HepG2 (cell line): ENCODE measurements around the gene ZNRF3. TPM values are rescaled to one million over a fixed set of nuclear protein-coding genes. Genes with fewer than 3 reads are reported as not detected.

ENCODE experiments used
- ATAC-seq: fragments of 200-7000 bp; cut with Tn5 transposase; 3 replicates; pipeline ENCODE4 v1.9.1; 2020; ENCODE audit warnings: mild to moderate bottlenecking, moderate library complexity
- BruUV-seq: library from RNA; stranded (reverse); fragments of 400-500 nt; replicated peaks from 2 replicates; lab custom pipeline; 2021; lab: Mats Ljungman, UMichigan
- CTCF ChIA-PET: fragments of 300-600 bp; formaldehyde crosslinking; extraction: SDS; loops from one replicate; lab custom pipeline; 2021; ENCODE audit warnings: low total read pairs, inconsistent platforms, low intra/inter-chr PET ratio; lab: Yijun Ruan, JAX
- POLR2A ChIA-PET: fragments of 350-600 bp; sonication (Branson Sonifier 250); formaldehyde crosslinking; loops from one replicate; lab custom pipeline; 2020; ENCODE audit warnings: antibody characterized with exemption, inconsistent platforms; lab: Yijun Ruan, JAX
- DNase-seq: peaks from one replicate; pipeline ENCODE4 v3.0.0-alpha.2; 2015; ENCODE audit warnings: low spot score
- FAIRE-seq: peaks from 3 replicates; lab custom pipeline; 2011; peaks lifted over from hg19 to GRCh38; lab: Jason Lieb, UNC
- H2AFZ ChIP-seq: one replicate; pipeline ENCODE4 v1.6.1; 2011; ENCODE audit warnings: low read length, inconsistent platforms
- H3K27ac ChIP-seq: fragments of 300-600 bp; 3 replicates; pipeline ENCODE4 v1.8.0; 2011; ENCODE audit warnings: mixed run types, mild to moderate bottlenecking, mixed read lengths, low read length, inconsistent platforms; ENCODE audit not compliant: insufficient read depth; ENCODE audit errors: extremely low read length
- H3K27me3 ChIP-seq, 2 experiments: fragments of 200-600 bp in 1 of 2; 2 replicates in 1 of 2; 3 replicates in 1 of 2; pipeline versions ENCODE4 v1.6.0 to v1.8.0; 2011; ENCODE audit warnings: low read length in 2 of 2, mild to moderate bottlenecking in 2 of 2, moderate library complexity in 2 of 2, inconsistent platforms in 1 of 2; ENCODE audit not compliant: insufficient read depth in 2 of 2, control insufficient read depth in 1 of 2
- H3K36me3 ChIP-seq, 2 experiments: fragments of 200-600 bp in 1 of 2; replicated peaks in 1 of 2; 2 replicates in 1 of 2; 3 replicates in 1 of 2; pipeline versions ENCODE4 v1.5.1 to v1.8.0; 2011; ENCODE audit warnings: low read length in 2 of 2, inconsistent platforms in 1 of 2; ENCODE audit not compliant: insufficient read depth in 2 of 2, control insufficient read depth in 1 of 2
- H3K4me1 ChIP-seq: 2 replicates; pipeline ENCODE4 v1.5.1; 2012; ENCODE audit warnings: low read length, inconsistent platforms; ENCODE audit not compliant: insufficient read depth
- H3K4me2 ChIP-seq: 2 replicates; pipeline ENCODE4 v1.6.0; 2011; ENCODE audit warnings: low read depth, low read length, inconsistent platforms
- H3K4me3 ChIP-seq, 3 experiments: fragments of 200-600 bp in 1 of 3; sonication (generic), shearing (Covaris generic) in 1 of 3; replicated peaks in 1 of 3; 2 replicates each; pipeline ENCODE4 v1.5.1; 2011 to 2016; ENCODE audit warnings: low read length in 3 of 3, inconsistent platforms in 2 of 3, low read depth in 2 of 3, mild to moderate bottlenecking in 2 of 3, control low read depth in 1 of 3, mixed read lengths in 1 of 3; ENCODE audit not compliant: insufficient read depth in 1 of 3
- H3K79me2 ChIP-seq: one replicate; pipeline ENCODE4 v1.6.1; 2011; ENCODE audit warnings: low read length, inconsistent platforms; ENCODE audit not compliant: insufficient read depth
- H3K9ac ChIP-seq: 2 replicates; pipeline ENCODE4 v1.6.0; 2011; ENCODE audit warnings: mild to moderate bottlenecking, low read depth, low read length, inconsistent platforms; ENCODE audit not compliant: insufficient read depth
- H3K9me3 ChIP-seq: 2 replicates; pipeline ENCODE4 v1.5.1; 2012; ENCODE audit warnings: mild to moderate bottlenecking, low read length
- H4K20me1 ChIP-seq: 2 replicates; pipeline ENCODE4 v1.6.0; 2011; ENCODE audit warnings: inconsistent platforms, mild to moderate bottlenecking, low read length, moderate library complexity; ENCODE audit not compliant: insufficient read depth
- ATF7 ChIP-seq, 2 experiments: fragments of 450-650 bp in 1 of 2; sonication (generic) in 1 of 2; formaldehyde crosslinking in 1 of 2; IDR thresholded peaks; 2 replicates each; pipeline versions ENCODE4 v1.4.0 to v1.6.1; 2016 to 2020; ENCODE audit warnings: antibody characterized with exemption in 1 of 2, mild to moderate bottlenecking in 1 of 2, missing genetic modification reagents in 1 of 2
- CEBPB ChIP-seq: IDR thresholded peaks from 2 replicates; pipeline ENCODE4 v1.6.1; 2011; ENCODE audit warnings: low read depth, low read length, improper control_type of control experiment, borderline replicate concordance
- CEBPG ChIP-seq: IDR thresholded peaks from 2 replicates; pipeline ENCODE4 v1.6.1; 2016
- CREB1 ChIP-seq, 2 experiments: fragments of 450-650 bp in 1 of 2; IDR thresholded peaks; 2 replicates each; pipeline ENCODE4 v1.6.1; 2016 to 2017; ENCODE audit warnings: control low read depth in 1 of 2, mild to moderate bottlenecking in 1 of 2, missing compliant biosample characterization in 1 of 2, missing genetic modification characterization in 1 of 2
- MBD4 ChIP-seq: IDR thresholded peaks from 2 replicates; pipeline ENCODE4 v1.6.1; 2012; ENCODE audit warnings: low read length, inconsistent platforms, borderline replicate concordance
- NCOR1 ChIP-seq: fragments of 200-600 bp; sonication (generic); IDR thresholded peaks from 2 replicates; pipeline ENCODE4 v1.7.0; 2017; ENCODE audit warnings: antibody characterized with exemption, low read length, borderline replicate concordance
- NFE2L2 ChIP-seq: fragments of 150-350 bp; IDR thresholded peaks from 2 replicates; pipeline ENCODE4 v1.6.1; 2014; ENCODE audit warnings: low read length
- SMYD3 ChIP-seq: sonication (generic); formaldehyde crosslinking; IDR thresholded peaks from 2 replicates; pipeline ENCODE4 v1.8.1; 2023; ENCODE audit warnings: mild to moderate bottlenecking, missing genetic modification reagents
- SOX13 ChIP-seq, 3 experiments: fragments of 450-650 bp in 1 of 3; sonication (generic) in 1 of 3; formaldehyde crosslinking in 1 of 3; IDR thresholded peaks in 2 of 3; conservative IDR thresholded peaks in 1 of 3; 2 replicates each; pipeline versions ENCODE4 v1.5.0 to v1.6.1; 2016 to 2020; ENCODE audit warnings: antibody characterized with exemption in 1 of 3, mild to moderate bottlenecking in 1 of 3, missing compliant biosample characterization in 1 of 3, missing genetic modification reagents in 1 of 3, moderate library complexity in 1 of 3
- SOX5 ChIP-seq: IDR thresholded peaks from 2 replicates; pipeline ENCODE4 v1.6.1; 2016; ENCODE audit warnings: borderline replicate concordance
- SOX6 ChIP-seq, 2 experiments: fragments of 450-650 bp in 1 of 2; sonication (generic) in 1 of 2; formaldehyde crosslinking in 1 of 2; IDR thresholded peaks; 2 replicates each; pipeline versions ENCODE4 v1.4.0 to v1.6.1; 2017 to 2020; ENCODE audit warnings: antibody characterized with exemption in 1 of 2, mild to moderate bottlenecking in 1 of 2, missing genetic modification reagents in 1 of 2
- SPEN ChIP-seq: sonication (generic); formaldehyde crosslinking; IDR thresholded peaks from 2 replicates; pipeline ENCODE4 v1.5.1; 2020; ENCODE audit warnings: low read depth, mild to moderate bottlenecking, missing genetic modification reagents
- TEAD3 ChIP-seq: optimal IDR thresholded peaks from 2 replicates; pipeline ENCODE3; 2016; ENCODE audit warnings: borderline replicate concordance
- WGBS: methylation state at CpG from one replicate; pipeline ENCODE4 v1.1.6; 2017; ENCODE audit warnings: low lambda C conversion rate; 5-methylcytosine and 5-hydroxymethylcytosine counted together
- in situ Hi-C: cut with HindIII; loops from 2 replicates; pipeline ENCODE4 v1.10.0; 2017; ENCODE audit warnings: low pct_unique_long_range_greater_than_20kb; ENCODE audit not compliant: extremely low pct_ligation_motif_present
- intact Hi-C: fragments of 100-400 bp; cut with micrococcal nuclease; formaldehyde crosslinking; loops from one replicate; pipeline ENCODE4 v1.10.0; 2022; ENCODE audit not compliant: unreplicated experiment
- polyA plus RNA-seq, 8 experiments: library from polyadenylated mRNA; depleted of rRNA in 3 of 8; stranded (reverse) in 7 of 8; unstranded in 1 of 8; fragments of >200 nt; fragmentation: Illumina TruSeq in 4 of 8; extraction: Trizol in 4 of 8; gene quantifications; 2 replicates each; pipeline versions ENCODE4 v1.2.1 to v1.2.3, GENCODE V29; 2011 to 2016; ENCODE audit warnings: low read depth in 4 of 8, missing spikeins in 1 of 8, mixed read lengths in 1 of 8; ENCODE audit not compliant: insufficient read depth in 1 of 8
- total RNA-seq, 5 experiments: library from RNA; depleted of rRNA; stranded (reverse); fragments of >200 nt; fragmentation: Illumina TruSeq; extraction: Trizol; gene quantifications; 2 replicates each; pipeline ENCODE4 v1.2.3, GENCODE V29; 2016; ENCODE audit warnings: low read depth in 1 of 5
- TF ChIP-seq, protein P1 (sequence below): sonication (generic); formaldehyde crosslinking; IDR thresholded peaks from 2 replicates; pipeline ENCODE4 v1.4.0; 2020; ENCODE audit warnings: missing genetic modification reagents

Gene ZNRF3
- total and polyA plus RNA-seq, 2 of the 13 experiments (the other 11 are each of a cell fraction or from before 2014, with no cell fraction given), result 20.3 to 36.7 TPM

DNA sequence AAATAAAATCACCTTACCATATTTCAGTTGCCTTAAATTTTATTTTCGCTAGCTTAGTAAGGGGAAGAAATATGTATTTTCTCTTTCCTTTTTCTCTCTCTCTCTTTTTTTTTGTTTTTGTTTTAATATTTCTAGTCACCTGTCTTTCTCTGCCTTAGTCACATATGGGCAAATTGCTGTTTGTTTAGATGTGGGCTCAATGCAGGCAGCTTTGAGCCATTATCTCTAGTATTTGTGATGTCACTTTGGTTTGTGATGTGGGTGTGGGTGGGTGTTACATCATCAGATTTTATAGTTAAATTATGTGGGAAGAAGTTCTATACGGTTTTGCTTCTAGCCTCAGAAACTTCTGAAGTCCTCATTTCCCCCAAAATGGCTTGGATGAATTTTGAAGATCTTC lies 178.4 kb downstream of the ZNRF3 start, which contains the start of gene C22orf31:
Gene C22orf31, minus strand, starts transcription at position 59 of the 400 bp plus-strand sequence. Its CDS starts 39 bp downstream, at position 20.
- 52% methylated on average over 2 of the region's 2 CpGs for WGBS
- Histone ChIP-seq H3K9ac (no peak within 1 kb of the TSS; the same call in 1 of the 2 replicates), H3K27ac (no peak within 1 kb of the TSS), H3K4me2 (peak within 1 kb of the TSS; percentile 71), H2AFZ (peak within 1 kb of the TSS; percentile 42), H3K4me3 (peak within 1 kb of the TSS in 2 of 3 experiments; percentile 24 to 26; a peak in 2 of 6 replicates), H3K4me1 (peaks cover 51% of the 10 kb centered on the region), H3K79me2 (no peaks in the 10 kb centered on the region), H3K36me3 (no peaks in the 10 kb centered on the region), H3K9me3 (no peaks in the 10 kb centered on the region), H3K27me3 (0 out of 5 replicates have a peak, but pooled peaks cover 0 to 1% of the 10 kb centered on the region in 2 experiments), H4K20me1 (no peaks in the 10 kb centered on the region)
- ChIA-PET CTCF (no interaction called here), POLR2A (interaction anchor here (1.5 kb wide), 1 partner anchor 13 kb away, joined by 4 read pairs; no protein-coding TSS in a partner anchor)
- peak; percentile 51; the same call in 1 of the 2 replicates for TF ChIP-seq CREB1 (IDR thresholded peaks at IDR 0.05)
- TF ChIP-seq CREB1 (CRISPR knock-in tag; IDR thresholded peaks at IDR 0.05), result no peak
- TF ChIP-seq ATF7 (IDR thresholded peaks at IDR 0.05), result peak; percentile 48
- no peak for TF ChIP-seq ATF7 (CRISPR knock-in tag; IDR thresholded peaks at IDR 0.05)
- TF ChIP-seq NCOR1, result no peak
- in situ Hi-C loops (no loop called here), intact Hi-C loops (loop anchor here (1.0 kb wide), 1 partner anchor 8 kb away; no protein-coding TSS in a partner anchor)
- FAIRE-seq (no peak), ATAC-seq (no peak), DNase-seq (no peak)
- BruUV-seq, result no TSS peak

DNA sequence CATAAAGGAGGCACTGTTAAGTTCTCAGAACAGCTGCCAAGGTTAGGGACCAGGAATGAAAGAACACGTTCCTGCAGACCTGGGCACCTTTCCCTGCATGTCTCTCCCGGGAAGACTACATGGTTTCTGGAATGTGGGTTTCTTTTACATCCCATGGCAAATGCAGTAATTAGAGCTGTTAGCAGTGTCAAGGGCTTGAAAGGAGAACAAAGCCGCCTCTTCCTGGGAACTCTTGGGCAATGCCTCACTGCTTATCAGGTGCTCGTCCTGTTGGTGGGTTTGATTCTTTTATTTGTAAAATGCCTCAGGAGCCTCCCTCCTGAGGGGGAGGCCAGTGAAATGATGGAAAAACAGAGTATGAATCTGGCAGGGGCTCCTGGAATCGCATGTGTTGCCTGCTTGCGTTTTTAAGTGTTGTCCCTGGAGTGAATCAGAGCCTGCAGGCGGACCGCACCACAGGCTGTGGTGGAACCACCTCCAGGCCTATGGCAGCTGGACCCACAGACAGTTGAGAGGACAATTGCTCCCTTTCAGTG lies 179.0 kb downstream of the ZNRF3 start:
- ATAC-seq (peak; percentile 54), DNase-seq (peak; percentile 73), FAIRE-seq (no peak)
- Histone ChIP-seq H4K20me1 (no peaks in the 10 kb centered on the region), H3K36me3 (no peaks in the 10 kb centered on the region), H3K4me3 (peak overlapping the region in 2 of 3 experiments; percentile 24 to 26; a peak in 2 of 6 replicates), H3K9ac (no peak overlapping the region; the same call in 1 of the 2 replicates), H3K4me1 (peaks cover 51% of the 10 kb centered on the region), H3K9me3 (no peaks in the 10 kb centered on the region), H3K27me3 (0 out of 5 replicates have a peak, but pooled peaks cover 0 to 1% of the 10 kb centered on the region in 2 experiments), H3K4me2 (peak overlapping the region; percentile 71), H3K27ac (no peak overlapping the region), H2AFZ (peak overlapping the region; percentile 42), H3K79me2 (no peaks in the 10 kb centered on the region)
- ChIA-PET CTCF (no interaction called here), POLR2A (interaction anchor here (1.5 kb wide), 1 partner anchor 13 kb away, joined by 4 read pairs; no protein-coding TSS in a partner anchor)
- WGBS, result 5% methylated on average over 8 of the region's 8 CpGs
- BruUV-seq, result no TSS peak
- intact Hi-C loops (loop anchor here (1.0 kb wide), 1 partner anchor 9 kb away; no protein-coding TSS in a partner anchor), in situ Hi-C loops (no loop called here)
- TF ChIP-seq SPEN (CRISPR knock-in tag) (no peak), SMYD3 (CRISPR knock-in tag) (no peak), TEAD3 (CRISPR knock-in tag) (peak; percentile 19), MBD4 (no peak), SOX13 (IDR thresholded peaks at IDR 0.05) (no peak), SOX13 (CRISPR knock-in tag; conservative IDR thresholded peaks at IDR 0.05 in 1 of 2, IDR thresholded peaks at IDR 0.05 in 1 of 2) (peak in 1 of 2 experiments; percentile 34; a peak in 1 of 4 replicates), CEBPB (peak; percentile 64; the same call in 1 of the 2 replicates), NFE2L2 (no peak), SOX6 (IDR thresholded peaks at IDR 0.05) (no peak), SOX6 (CRISPR knock-in tag; IDR thresholded peaks at IDR 0.05) (peak; percentile 20; the same call in 1 of the 2 replicates), CEBPG (CRISPR knock-in tag) (peak; percentile 43; the same call in 1 of the 2 replicates), SOX5 (CRISPR knock-in tag) (0 out of 2 replicates have a peak, but pooled peaks have one; percentile 13)
- TF ChIP-seq, protein P1, sequence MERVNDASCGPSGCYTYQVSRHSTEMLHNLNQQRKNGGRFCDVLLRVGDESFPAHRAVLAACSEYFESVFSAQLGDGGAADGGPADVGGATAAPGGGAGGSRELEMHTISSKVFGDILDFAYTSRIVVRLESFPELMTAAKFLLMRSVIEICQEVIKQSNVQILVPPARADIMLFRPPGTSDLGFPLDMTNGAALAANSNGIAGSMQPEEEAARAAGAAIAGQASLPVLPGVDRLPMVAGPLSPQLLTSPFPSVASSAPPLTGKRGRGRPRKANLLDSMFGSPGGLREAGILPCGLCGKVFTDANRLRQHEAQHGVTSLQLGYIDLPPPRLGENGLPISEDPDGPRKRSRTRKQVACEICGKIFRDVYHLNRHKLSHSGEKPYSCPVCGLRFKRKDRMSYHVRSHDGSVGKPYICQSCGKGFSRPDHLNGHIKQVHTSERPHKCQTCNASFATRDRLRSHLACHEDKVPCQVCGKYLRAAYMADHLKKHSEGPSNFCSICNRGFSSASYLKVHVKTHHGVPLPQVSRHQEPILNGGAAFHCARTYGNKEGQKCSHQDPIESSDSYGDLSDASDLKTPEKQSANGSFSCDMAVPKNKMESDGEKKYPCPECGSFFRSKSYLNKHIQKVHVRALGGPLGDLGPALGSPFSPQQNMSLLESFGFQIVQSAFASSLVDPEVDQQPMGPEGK (CRISPR knock-in tag), result 0 out of 2 replicates have a peak, but pooled peaks have one; percentile 18
